HEK293 (cell line): ENCODE measurements around the gene CYBRD1.

Experiments
- CTCF ChIA-PET: fragments of 350-600 bp; formaldehyde crosslinking; extraction: SDS; loops from one replicate; lab custom pipeline; 2021; ENCODE audit warnings: antibody characterized with exemption; lab: Yijun Ruan, JAX
- POLR2A ChIA-PET: fragments of 300-600 bp; formaldehyde crosslinking; extraction: SDS; loops from one replicate; lab custom pipeline; 2020; ENCODE audit warnings: antibody characterized with exemption, inconsistent platforms; lab: Yijun Ruan, JAX
- H3K27ac ChIP-seq: fragments of 200-500 bp; sonication (Bioruptor generic); 2 replicates; pipeline ENCODE4 v1.5.1; 2014; ENCODE audit warnings: low read depth, low read length, control low read depth, inconsistent platforms; ENCODE audit errors: extremely low read depth
- H3K36me3 ChIP-seq, 2 experiments: fragments of 200-500 bp in 1 of 2; sonication (Bioruptor generic) in 1 of 2; 1 replicate in 1 of 2; 2 replicates in 1 of 2; pipeline ENCODE4 v1.5.1; 2014 to 2017; ENCODE audit warnings: inconsistent platforms in 2 of 2, low read length in 2 of 2; ENCODE audit not compliant: control insufficient read depth in 2 of 2, insufficient read depth in 1 of 2
- H3K4me1 ChIP-seq: fragments of 200-500 bp; sonication (Bioruptor generic); 2 replicates; pipeline ENCODE4 v1.5.1; 2014; ENCODE audit warnings: mild to moderate bottlenecking, low read length, inconsistent platforms; ENCODE audit not compliant: control insufficient read depth, insufficient read depth
- H3K4me3 ChIP-seq: 2 replicates; pipeline ENCODE4 v1.5.1; 2011; ENCODE audit warnings: low read depth, mild to moderate bottlenecking, control low read depth, low read length, moderate library complexity
- H3K9me3 ChIP-seq: fragments of 200-500 bp; sonication (Bioruptor generic); 2 replicates; pipeline ENCODE4 v1.5.1; 2014; ENCODE audit warnings: low read depth, low read length, inconsistent platforms; ENCODE audit not compliant: control insufficient read depth, insufficient read depth
- GFI1B ChIP-seq: fragments of 450-650 bp; formaldehyde crosslinking; IDR thresholded peaks from 2 replicates; pipeline ENCODE4 v1.5.1; 2016; ENCODE audit warnings: missing biosample characterization, missing genetic modification characterization
- KLF10 ChIP-seq: fragments of 450-650 bp; IDR thresholded peaks from 2 replicates; pipeline ENCODE4 v1.5.1; 2018; ENCODE audit warnings: missing biosample characterization, mild to moderate bottlenecking, missing genetic modification characterization
- KLF8 ChIP-seq: fragments of 450-650 bp; formaldehyde crosslinking; IDR thresholded peaks from 2 replicates; pipeline ENCODE4 v1.5.1; 2016; ENCODE audit warnings: missing biosample characterization, missing genetic modification characterization
- SETDB1 ChIP-seq: IDR thresholded peaks from one replicate; pipeline ENCODE4 v1.6.1; 2017; ENCODE audit warnings: mild to moderate bottlenecking, low read length, moderate library complexity, mixed read lengths; ENCODE audit not compliant: insufficient read length
- TCF7L2 ChIP-seq: IDR thresholded peaks from 2 replicates; pipeline ENCODE4 v1.6.1; 2011; ENCODE audit warnings: low read depth, mild to moderate bottlenecking, inconsistent platforms, low read length, moderate library complexity, borderline replicate concordance
- ZFP3 ChIP-seq: fragments of 450-650 bp; formaldehyde crosslinking; IDR thresholded peaks from 2 replicates; pipeline ENCODE4 v1.5.1; 2016; ENCODE audit warnings: low read depth, missing biosample characterization, missing genetic modification characterization
- ZNF2 ChIP-seq: fragments of 450-650 bp; formaldehyde crosslinking; IDR thresholded peaks from 2 replicates; pipeline ENCODE4 v1.5.1; 2016; ENCODE audit warnings: missing biosample characterization, missing genetic modification characterization
- ZNF23 ChIP-seq: fragments of 450-650 bp; formaldehyde crosslinking; IDR thresholded peaks from 2 replicates; pipeline ENCODE4 v1.5.1; 2016; ENCODE audit warnings: missing biosample characterization, missing genetic modification characterization, borderline replicate concordance
- ZNF302 ChIP-seq: fragments of 450-650 bp; formaldehyde crosslinking; IDR thresholded peaks from 2 replicates; pipeline ENCODE4 v1.5.1; 2016; ENCODE audit warnings: missing biosample characterization, missing genetic modification characterization, low read depth
- ZNF335 ChIP-seq: fragments of 450-650 bp; formaldehyde crosslinking; conservative IDR thresholded peaks from 2 replicates; pipeline ENCODE4 v1.5.1; 2016; ENCODE audit warnings: missing biosample characterization, missing genetic modification characterization
- ZNF48 ChIP-seq: fragments of 450-650 bp; formaldehyde crosslinking; IDR thresholded peaks from 2 replicates; pipeline ENCODE4 v1.5.1; 2016; ENCODE audit warnings: missing biosample characterization, missing genetic modification characterization
- ZNF555 ChIP-seq: fragments of 450-650 bp; formaldehyde crosslinking; conservative IDR thresholded peaks from 2 replicates; pipeline ENCODE4 v1.5.1; 2017; ENCODE audit warnings: missing biosample characterization, mild to moderate bottlenecking, missing genetic modification characterization, inconsistent platforms
- ZNF561 ChIP-seq: fragments of 450-650 bp; IDR thresholded peaks from 2 replicates; pipeline ENCODE4 v1.5.1; 2018; ENCODE audit warnings: missing biosample characterization, missing genetic modification characterization, borderline replicate concordance
- ZNF585B ChIP-seq: fragments of 450-650 bp; formaldehyde crosslinking; IDR thresholded peaks from 2 replicates; pipeline ENCODE4 v1.5.1; 2016; ENCODE audit warnings: missing biosample characterization, missing genetic modification characterization
- ZNF660 ChIP-seq: fragments of 450-650 bp; IDR thresholded peaks from 2 replicates; pipeline ENCODE4 v1.5.1; 2018; ENCODE audit warnings: missing biosample characterization, mild to moderate bottlenecking, missing genetic modification characterization
- ZNF785 ChIP-seq: fragments of 450-650 bp; formaldehyde crosslinking; IDR thresholded peaks from 2 replicates; pipeline ENCODE4 v1.5.1; 2016; ENCODE audit warnings: missing biosample characterization, missing genetic modification characterization
- TF ChIP-seq, protein P1 (sequence below): fragments of 450-650 bp; formaldehyde crosslinking; IDR thresholded peaks from 2 replicates; pipeline ENCODE4 v1.5.1; 2017; ENCODE audit warnings: missing biosample characterization, missing genetic modification characterization
- TF ChIP-seq, protein P2 (sequence below): fragments of 450-650 bp; formaldehyde crosslinking; IDR thresholded peaks from 2 replicates; pipeline ENCODE4 v1.5.1; 2016; ENCODE audit warnings: missing biosample characterization, missing genetic modification characterization
- TF ChIP-seq, protein P3 (sequence below): fragments of 450-650 bp; formaldehyde crosslinking; IDR thresholded peaks from 2 replicates; pipeline ENCODE4 v1.5.1; 2016; ENCODE audit warnings: missing biosample characterization, missing genetic modification characterization
- TF ChIP-seq, protein P4 (sequence below): fragments of 450-650 bp; formaldehyde crosslinking; IDR thresholded peaks from 2 replicates; pipeline ENCODE4 v1.5.1; 2016; ENCODE audit warnings: missing biosample characterization, missing genetic modification characterization
- TF ChIP-seq, protein P5 (sequence below): fragments of 450-650 bp; formaldehyde crosslinking; IDR thresholded peaks from 2 replicates; pipeline ENCODE4 v1.5.1; 2016; ENCODE audit warnings: missing biosample characterization, missing genetic modification characterization
- TF ChIP-seq, protein P6 (sequence below): fragments of 450-650 bp; formaldehyde crosslinking; IDR thresholded peaks from 2 replicates; pipeline ENCODE4 v1.5.1; 2016; ENCODE audit warnings: missing biosample characterization, missing genetic modification characterization
- TF ChIP-seq, protein P7 (sequence below): fragments of 450-650 bp; formaldehyde crosslinking; IDR thresholded peaks from 2 replicates; pipeline ENCODE4 v1.5.1; 2016; ENCODE audit warnings: missing biosample characterization, missing genetic modification characterization

The CYBRD1 gene

DNA sequence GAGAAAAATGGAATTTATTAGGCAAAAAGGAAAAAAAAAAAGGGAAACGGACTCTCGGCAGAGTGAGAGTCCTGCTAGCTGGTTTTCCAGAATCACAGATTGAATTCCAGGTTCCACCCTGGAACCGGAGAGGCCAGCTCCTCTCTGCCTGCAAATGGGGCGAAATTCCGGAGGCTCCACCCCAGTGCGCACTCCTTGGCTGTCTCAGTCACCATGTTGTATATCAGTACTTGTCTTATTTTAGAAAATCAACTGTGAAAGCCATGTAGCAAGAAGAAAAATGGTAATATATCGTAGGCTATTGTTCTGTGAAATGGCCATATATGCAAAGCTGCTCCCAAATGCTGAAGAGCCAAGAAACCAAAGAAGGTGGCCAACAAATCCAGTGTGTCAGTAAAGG, 49.4 kb downstream of the CYBRD1 start:
- H3K4me1 ChIP-seq, result no peaks in the 10 kb centered on the region
- H3K4me3 ChIP-seq, result no peak overlapping the region
- H3K9me3 ChIP-seq, result no peaks in the 10 kb centered on the region
- POLR2A ChIA-PET, result no interaction called here
- no peaks in the 10 kb centered on the region for H3K36me3 ChIP-seq
- CTCF ChIA-PET, result interaction anchor here (0.7 to 2.7 kb wide), 3 partner anchors 476 to 555 kb away, joined by 3 to 14 read pairs (median 4); no protein-coding TSS in a partner anchor
- TF ChIP-seq ZNF2 (tag by site-specific recombination), result no peak
- TF ChIP-seq GFI1B, result no peak
- no peak for TF ChIP-seq ZNF561 (tag by site-specific recombination)
- TF ChIP-seq, protein P1, sequence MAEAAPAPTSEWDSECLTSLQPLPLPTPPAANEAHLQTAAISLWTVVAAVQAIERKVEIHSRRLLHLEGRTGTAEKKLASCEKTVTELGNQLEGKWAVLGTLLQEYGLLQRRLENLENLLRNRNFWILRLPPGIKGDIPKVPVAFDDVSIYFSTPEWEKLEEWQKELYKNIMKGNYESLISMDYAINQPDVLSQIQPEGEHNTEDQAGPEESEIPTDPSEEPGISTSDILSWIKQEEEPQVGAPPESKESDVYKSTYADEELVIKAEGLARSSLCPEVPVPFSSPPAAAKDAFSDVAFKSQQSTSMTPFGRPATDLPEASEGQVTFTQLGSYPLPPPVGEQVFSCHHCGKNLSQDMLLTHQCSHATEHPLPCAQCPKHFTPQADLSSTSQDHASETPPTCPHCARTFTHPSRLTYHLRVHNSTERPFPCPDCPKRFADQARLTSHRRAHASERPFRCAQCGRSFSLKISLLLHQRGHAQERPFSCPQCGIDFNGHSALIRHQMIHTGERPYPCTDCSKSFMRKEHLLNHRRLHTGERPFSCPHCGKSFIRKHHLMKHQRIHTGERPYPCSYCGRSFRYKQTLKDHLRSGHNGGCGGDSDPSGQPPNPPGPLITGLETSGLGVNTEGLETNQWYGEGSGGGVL (tag by site-specific recombination), result no peak
- TF ChIP-seq SETDB1, result no peak
- no peak for TF ChIP-seq ZNF302
- TF ChIP-seq, protein P2, sequence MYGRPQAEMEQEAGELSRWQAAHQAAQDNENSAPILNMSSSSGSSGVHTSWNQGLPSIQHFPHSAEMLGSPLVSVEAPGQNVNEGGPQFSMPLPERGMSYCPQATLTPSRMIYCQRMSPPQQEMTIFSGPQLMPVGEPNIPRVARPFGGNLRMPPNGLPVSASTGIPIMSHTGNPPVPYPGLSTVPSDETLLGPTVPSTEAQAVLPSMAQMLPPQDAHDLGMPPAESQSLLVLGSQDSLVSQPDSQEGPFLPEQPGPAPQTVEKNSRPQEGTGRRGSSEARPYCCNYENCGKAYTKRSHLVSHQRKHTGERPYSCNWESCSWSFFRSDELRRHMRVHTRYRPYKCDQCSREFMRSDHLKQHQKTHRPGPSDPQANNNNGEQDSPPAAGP (tag by site-specific recombination), result no peak
- no peak for TF ChIP-seq ZNF585B (tag by site-specific recombination)
- TF ChIP-seq, protein P3, sequence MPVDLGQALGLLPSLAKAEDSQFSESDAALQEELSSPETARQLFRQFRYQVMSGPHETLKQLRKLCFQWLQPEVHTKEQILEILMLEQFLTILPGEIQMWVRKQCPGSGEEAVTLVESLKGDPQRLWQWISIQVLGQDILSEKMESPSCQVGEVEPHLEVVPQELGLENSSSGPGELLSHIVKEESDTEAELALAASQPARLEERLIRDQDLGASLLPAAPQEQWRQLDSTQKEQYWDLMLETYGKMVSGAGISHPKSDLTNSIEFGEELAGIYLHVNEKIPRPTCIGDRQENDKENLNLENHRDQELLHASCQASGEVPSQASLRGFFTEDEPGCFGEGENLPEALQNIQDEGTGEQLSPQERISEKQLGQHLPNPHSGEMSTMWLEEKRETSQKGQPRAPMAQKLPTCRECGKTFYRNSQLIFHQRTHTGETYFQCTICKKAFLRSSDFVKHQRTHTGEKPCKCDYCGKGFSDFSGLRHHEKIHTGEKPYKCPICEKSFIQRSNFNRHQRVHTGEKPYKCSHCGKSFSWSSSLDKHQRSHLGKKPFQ (tag by site-specific recombination), result no peak
- no peak for TF ChIP-seq ZNF48 (tag by site-specific recombination)
- TF ChIP-seq, protein P4, sequence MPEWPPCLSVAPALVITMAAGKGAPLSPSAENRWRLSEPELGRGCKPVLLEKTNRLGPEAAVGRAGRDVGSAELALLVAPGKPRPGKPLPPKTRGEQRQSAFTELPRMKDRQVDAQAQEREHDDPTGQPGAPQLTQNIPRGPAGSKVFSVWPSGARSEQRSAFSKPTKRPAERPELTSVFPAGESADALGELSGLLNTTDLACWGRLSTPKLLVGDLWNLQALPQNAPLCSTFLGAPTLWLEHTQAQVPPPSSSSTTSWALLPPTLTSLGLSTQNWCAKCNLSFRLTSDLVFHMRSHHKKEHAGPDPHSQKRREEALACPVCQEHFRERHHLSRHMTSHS (tag by site-specific recombination), result no peak
- TF ChIP-seq KLF8 (tag by site-specific recombination), result no peak
- no peak for TF ChIP-seq ZNF785 (tag by site-specific recombination)
- TF ChIP-seq TCF7L2, result no peak
- TF ChIP-seq KLF10 (tag by site-specific recombination), result no peak
- H3K27ac ChIP-seq, result no peak overlapping the region

DNA sequence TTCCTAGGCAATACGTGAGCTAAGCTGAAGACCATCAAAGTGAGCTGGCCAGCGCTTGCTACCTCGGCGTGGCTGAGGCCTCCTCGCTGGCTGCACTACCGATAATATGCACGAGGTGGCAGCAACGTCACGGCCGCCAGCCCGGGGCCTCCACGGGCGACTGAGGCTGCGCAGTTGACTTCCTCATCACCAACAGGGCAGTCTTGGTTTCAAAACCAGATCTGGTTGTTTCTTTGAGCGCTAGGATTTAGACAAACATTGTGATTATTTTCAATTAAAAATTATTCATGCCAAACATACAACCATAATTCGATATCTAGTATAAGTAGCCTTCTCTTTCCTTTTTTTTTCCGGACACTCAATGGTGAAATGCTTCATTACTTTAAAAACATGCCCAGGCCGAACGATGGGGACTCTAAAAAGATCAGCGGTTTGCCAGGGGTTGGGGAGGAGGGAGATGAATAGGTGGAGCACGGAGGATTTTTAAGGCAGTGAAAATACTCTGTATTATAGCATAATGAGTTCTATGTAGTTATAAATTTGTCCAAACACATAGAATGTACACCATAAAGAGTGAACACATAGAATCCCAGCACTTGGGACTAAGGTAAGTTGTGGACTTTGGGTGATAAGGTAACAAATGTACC, 52.0 kb downstream of the CYBRD1 start:
- no peak overlapping the region for H3K4me3 ChIP-seq
- POLR2A ChIA-PET, result no interaction called here
- TF ChIP-seq ZNF335 (tag by site-specific recombination) (no peak), ZFP3 (no peak), ZNF660 (tag by site-specific recombination) (0 out of 2 replicates have a peak, but pooled peaks have one; percentile 28), ZNF555 (tag by site-specific recombination) (no peak), ZNF23 (tag by site-specific recombination) (no peak)
- TF ChIP-seq, protein P5, sequence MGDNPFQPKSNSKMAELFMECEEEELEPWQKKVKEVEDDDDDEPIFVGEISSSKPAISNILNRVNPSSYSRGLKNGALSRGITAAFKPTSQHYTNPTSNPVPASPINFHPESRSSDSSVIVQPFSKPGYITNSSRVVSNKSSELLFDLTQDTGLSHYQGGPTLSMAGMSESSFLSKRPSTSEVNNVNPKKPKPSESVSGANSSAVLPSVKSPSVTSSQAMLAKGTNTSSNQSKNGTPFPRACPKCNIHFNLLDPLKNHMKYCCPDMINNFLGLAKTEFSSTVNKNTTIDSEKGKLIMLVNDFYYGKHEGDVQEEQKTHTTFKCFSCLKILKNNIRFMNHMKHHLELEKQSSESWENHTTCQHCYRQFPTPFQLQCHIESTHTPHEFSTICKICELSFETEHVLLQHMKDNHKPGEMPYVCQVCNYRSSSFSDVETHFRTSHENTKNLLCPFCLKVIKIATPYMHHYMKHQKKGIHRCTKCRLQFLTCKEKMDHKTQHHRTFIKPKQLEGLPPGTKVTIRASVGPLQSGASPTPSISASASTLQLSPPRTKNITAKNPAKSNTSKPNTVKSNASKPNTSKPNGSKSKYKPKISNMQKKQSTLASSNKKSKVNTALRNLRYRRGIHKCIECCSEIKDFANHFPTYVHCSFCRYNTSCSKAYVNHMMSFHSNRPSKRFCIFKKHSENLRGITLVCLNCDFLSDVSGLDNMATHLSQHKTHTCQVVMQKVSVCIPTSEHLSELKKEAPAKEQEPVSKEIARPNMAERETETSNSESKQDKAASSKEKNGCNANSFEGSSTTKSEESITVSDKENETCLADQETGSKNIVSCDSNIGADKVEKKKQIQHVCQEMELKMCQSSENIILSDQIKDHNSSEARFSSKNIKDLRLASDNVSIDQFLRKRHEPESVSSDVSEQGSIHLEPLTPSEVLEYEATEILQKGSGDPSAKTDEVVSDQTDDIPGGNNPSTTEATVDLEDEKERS (tag by site-specific recombination), result no peak
- TF ChIP-seq, protein P6, sequence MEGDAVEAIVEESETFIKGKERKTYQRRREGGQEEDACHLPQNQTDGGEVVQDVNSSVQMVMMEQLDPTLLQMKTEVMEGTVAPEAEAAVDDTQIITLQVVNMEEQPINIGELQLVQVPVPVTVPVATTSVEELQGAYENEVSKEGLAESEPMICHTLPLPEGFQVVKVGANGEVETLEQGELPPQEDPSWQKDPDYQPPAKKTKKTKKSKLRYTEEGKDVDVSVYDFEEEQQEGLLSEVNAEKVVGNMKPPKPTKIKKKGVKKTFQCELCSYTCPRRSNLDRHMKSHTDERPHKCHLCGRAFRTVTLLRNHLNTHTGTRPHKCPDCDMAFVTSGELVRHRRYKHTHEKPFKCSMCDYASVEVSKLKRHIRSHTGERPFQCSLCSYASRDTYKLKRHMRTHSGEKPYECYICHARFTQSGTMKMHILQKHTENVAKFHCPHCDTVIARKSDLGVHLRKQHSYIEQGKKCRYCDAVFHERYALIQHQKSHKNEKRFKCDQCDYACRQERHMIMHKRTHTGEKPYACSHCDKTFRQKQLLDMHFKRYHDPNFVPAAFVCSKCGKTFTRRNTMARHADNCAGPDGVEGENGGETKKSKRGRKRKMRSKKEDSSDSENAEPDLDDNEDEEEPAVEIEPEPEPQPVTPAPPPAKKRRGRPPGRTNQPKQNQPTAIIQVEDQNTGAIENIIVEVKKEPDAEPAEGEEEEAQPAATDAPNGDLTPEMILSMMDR (tag by site-specific recombination), result peak; percentile 91
- TF ChIP-seq, protein P7, sequence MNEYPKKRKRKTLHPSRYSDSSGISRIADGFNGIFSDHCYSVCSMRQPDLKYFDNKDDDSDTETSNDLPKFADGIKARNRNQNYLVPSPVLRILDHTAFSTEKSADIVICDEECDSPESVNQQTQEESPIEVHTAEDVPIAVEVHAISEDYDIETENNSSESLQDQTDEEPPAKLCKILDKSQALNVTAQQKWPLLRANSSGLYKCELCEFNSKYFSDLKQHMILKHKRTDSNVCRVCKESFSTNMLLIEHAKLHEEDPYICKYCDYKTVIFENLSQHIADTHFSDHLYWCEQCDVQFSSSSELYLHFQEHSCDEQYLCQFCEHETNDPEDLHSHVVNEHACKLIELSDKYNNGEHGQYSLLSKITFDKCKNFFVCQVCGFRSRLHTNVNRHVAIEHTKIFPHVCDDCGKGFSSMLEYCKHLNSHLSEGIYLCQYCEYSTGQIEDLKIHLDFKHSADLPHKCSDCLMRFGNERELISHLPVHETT (tag by site-specific recombination), result no peak

More for the DNA sequence above, 52.0 kb downstream of the CYBRD1 start:
- CTCF ChIA-PET, result interaction anchor here (0.5 to 2.7 kb wide), 24 partner anchors 9 to 910 kb away, joined by 3 to 14 read pairs (median 4); no protein-coding TSS in a partner anchor
- Histone ChIP-seq H3K36me3 (no peaks in the 10 kb centered on the region), H3K27ac (no peak overlapping the region), H3K4me1 (no peaks in the 10 kb centered on the region), H3K9me3 (no peaks in the 10 kb centered on the region)
